A172 (cell line): ENCODE data around the gene FES. TPM values are rescaled to one million over a fixed set of nuclear protein-coding genes. Genes with fewer than 3 reads are reported as not detected.
A peak's percentile ranks its signal among the peaks of the same experiment; 100 is the strongest.

Source experiments
- DNase-seq: peaks from one replicate; pipeline ENCODE4 v3.0.0-alpha.2; 2015; ENCODE audit warnings: low spot score
- total RNA-seq: library from RNA; depleted of rRNA; stranded (reverse); fragments of >200 nt; shearing (Covaris generic); gene quantifications from 2 replicates; pipeline ENCODE4 v1.2.3, GENCODE V29; 2014

FES gene
- total RNA-seq, 1 experiment from 2014 or later = 0.12 TPM

GRCh38 chr15:90876046-90876445 lies 8.3 kb upstream of the FES start:
- no peak for DNase-seq

GRCh38 chr15:90876512-90877170 lies 7.7 kb upstream of the FES start:
- DNase-seq = no peak

DNA sequence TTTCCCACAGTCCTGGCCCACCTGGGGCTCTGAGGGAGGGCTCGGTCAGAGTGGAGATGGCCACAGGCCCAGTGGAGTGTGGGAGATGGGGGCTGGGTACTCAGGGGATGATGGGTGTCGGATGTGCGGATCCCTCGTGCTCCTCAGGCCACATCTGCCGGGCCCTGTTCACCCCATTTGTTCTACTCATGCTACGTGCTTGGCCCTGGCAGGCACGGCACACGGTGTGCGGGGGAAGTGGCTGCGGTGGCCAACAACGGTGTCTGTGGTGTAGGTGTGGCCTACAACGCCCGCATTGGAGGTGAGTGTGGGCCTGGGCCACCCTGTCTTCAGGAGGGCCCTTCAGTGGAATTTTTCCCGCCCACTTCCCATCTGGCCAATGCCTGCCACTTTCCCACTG lies 7.0 kb upstream of the FES start:
- no peak for DNase-seq

- no peak for DNase-seq
Measured at GRCh38 chr15:90877996-90878395, 6.3 kb upstream of the FES start.

- DNase-seq = no peak
Measured at GRCh38 chr15:90878660-90879059, 5.6 kb upstream of the FES start.

DNA sequence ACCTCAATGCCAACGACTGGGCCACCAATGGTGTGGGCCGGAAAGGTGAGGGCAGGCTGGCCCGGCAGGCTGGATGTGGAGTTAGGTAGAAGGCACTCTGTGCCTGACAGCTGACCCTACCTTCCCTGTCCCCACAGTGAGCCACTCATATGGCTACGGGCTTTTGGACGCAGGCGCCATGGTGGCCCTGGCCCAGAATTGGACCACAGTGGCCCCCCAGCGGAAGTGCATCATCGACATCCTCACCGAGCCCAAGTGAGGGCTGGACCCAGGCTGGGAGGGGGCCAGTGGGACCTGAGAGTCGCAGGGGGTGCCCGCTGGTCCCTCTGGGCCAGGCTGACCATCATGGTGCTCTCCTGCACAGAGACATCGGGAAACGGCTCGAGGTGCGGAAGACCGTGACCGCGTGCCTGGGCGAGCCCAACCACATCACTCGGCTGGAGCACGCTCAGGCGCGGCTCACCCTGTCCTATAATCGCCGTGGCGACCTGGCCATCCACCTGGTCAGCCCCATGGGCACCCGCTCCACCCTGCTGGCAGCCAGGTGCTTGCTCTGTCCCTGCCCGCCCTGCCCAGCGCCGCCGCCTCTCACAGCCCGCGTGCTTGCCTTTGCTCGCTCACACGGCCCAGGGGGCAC lies 4.5 kb upstream of the FES start:
- no peak for DNase-seq

GRCh38 chr15:90880381-90881145 lies 3.7 kb upstream of the FES start:
- no peak for DNase-seq

DNA sequence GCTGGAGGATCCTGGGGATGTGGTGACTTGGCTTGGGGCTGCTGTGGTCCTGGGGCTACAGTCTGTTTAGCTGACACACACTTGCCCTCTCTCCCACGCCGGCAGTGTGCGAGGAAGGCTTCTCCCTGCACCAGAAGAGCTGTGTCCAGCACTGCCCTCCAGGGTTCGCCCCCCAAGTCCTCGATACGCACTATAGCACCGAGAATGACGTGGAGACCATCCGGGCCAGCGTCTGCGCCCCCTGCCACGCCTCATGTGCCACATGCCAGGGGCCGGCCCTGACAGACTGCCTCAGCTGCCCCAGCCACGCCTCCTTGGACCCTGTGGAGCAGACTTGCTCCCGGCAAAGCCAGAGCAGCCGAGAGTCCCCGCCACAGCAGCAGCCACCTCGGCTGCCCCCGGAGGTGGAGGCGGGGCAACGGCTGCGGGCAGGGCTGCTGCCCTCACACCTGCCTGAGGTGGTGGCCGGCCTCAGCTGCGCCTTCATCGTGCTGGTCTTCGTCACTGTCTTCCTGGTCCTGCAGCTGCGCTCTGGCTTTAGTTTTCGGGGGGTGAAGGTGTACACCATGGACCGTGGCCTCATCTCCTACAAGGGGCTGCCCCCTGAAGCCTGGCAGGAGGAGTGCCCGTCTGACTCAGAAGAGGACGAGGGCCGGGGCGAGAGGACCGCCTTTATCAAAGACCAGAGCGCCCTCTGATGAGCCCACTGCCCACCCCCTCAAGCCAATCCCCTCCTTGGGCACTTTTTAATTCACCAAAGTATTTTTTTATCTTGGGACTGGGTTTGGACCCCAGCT lies 2.9 kb upstream of the FES start:
- DNase-seq = no peak

GRCh38 chr15:90881978-90882721 lies 2.2 kb upstream of the FES start:
- no peak for DNase-seq

- no peak for DNase-seq
Measured at GRCh38 chr15:90882781-90883525, 1.4 kb upstream of the FES start.

GRCh38 chr15:90883526-90883975 lies 753 bp upstream of the FES start:
- no peak for DNase-seq

GRCh38 chr15:90884719-90885431 lies 571 bp downstream of the FES start:
- DNase-seq = no peak

DNA sequence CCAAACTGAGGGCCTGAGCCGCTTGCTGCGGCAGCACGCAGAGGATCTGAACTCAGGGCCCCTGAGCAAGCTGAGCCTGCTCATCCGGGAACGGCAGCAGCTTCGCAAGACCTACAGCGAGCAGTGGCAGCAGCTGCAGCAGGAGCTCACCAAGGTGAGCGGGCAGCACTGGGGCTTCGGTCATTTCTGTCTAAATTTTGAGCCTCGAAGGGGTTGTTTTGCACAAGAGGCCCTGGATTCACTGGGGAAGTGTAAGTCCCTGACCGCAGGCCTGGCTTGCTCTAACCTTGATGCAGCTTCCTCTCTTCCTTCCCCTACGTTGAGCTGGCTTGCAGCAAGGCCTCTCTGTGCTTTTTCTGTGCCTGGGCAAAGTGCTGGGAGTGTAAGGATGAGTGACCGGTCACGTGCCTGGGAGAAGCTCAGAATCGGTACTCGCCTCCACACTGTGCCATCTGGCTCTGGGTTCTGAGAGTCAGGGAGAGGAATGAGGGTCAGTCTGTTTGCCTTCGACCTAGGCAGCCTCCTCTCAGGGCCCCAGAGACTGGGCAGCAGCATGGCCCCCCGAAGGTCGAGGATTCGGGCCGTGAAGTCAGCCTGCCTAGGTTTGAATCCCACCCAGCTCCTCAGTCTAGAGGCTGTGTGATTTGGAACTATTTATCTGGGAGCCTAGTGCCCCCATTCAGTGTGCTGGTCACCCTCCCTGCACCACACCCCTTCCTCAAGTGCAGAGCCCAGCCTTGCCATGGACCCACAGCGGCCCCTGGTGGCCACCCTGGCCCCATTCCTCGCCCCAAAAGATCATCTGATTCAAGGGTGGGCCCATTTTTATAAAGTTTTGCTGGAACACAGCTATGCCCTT lies 1.4 kb downstream of the FES start:
- DNase-seq = peak; percentile 46

DNA sequence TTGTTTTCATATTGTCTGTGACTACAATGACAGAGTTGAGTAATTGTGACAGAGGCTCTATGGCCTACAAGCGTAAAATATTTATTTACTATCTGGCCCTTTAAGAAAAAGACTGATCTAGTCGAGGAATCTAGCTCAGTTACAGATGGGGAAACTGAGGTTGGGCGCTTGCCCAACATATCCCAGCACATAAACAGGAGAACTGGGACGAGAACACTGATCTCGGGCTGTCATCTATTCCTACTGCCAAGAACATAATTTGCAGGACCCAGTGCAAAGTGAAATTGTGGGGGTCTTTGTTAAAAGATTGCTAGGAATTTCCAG lies 1.9 kb downstream of the FES start:
- DNase-seq = no peak

DNA sequence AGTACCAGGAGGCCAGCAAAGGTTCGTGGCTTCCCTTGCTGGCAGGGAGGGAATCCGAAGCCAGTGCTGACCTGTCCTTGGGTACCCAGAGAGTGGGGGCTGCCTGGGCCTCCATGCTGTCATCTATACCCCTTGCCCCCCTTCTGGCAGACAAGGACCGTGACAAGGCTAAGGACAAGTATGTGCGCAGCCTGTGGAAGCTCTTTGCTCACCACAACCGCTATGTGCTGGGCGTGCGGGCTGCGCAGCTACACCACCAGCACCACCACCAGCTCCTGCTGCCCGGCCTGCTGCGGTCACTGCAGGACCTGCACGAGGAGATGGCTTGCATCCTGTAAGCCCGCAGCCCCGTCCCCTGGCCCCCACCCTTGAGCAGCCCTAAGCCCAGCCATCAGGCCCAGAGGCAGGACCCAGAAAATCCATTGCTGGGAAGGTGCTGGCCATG lies 2.8 kb downstream of the FES start:
- no peak for DNase-seq

- DNase-seq = peak; percentile 22
Measured at GRCh38 chr15:90889313-90889730, 5.0 kb downstream of the FES start.

DNA sequence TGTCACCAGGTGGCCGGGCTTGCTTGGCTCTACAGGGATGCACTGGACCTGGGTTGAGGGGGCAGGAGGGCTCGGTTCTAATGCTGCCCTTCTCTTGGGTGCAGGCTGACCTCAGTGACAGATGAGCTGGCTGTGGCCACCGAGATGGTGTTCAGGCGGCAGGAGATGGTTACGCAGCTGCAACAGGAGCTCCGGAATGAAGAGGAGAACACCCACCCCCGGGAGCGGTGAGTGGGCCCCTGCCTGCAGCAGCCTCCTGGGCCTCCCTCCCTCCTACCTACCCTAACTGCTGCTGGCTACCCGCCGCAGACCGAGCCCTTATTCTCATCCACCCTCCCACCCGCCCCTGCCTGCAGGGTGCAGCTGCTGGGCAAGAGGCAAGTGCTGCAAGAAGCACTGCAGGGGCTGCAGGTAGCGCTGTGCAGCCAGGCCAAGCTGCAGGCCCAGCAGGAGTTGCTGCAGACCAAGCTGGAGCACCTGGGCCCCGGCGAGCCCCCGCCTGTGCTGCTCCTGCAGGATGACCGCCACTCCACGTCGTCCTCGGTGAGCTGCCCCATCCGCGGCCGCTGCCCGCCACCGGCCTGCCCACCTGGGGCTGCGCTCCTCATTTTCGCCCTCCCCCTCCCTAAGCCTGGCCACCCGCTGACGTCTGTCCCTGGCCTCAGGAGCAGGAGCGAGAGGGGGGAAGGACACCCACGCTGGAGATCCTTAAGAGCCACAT lies 5.6 kb downstream of the FES start:
- DNase-seq = no peak

GRCh38 chr15:90890839-90891238 lies 6.5 kb downstream of the FES start:
- no peak for DNase-seq
